Measurements from ENCODE around the gene POLR2E.

Gene POLR2E

DNA sequence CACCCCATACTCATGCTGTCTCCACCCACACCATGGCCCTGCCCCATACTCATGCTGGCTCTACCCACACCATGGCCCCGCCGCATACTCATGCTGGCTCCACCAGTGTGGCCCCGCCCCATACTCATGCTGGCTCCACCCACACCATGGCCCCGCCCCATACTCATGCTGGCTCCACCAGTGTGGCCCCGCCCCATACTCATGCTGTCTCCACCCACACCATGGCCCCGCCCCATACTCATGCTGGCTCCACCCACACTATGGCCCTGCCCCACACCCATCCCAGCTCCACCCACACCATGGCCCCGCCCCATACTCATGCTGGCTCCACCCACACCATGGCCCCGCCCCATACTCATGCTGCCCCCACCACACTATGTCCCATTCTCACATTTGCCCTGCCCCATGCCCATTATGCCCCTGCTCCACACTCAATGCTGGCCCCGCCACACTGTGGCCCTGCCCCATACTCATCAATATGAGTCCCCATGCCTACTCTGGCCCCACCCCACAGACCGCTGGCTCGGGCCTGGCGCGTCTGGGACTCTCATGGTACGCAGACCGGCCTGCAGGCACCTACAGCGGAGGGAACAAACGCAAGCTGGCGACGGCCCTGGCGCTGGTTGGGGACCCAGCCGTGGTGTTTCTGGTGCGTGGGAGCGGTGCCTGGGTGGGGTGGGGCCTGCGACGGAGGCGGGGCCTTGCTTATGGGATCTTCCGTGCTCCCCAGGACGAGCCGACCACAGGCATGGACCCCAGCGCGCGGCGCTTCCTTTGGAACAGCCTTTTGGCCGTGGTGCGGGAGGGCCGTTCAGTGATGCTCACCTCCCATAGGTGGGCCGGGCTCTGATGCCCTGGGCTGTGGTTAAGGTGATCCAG is 31.9 kb downstream of the POLR2E start:
- Histone ChIP-seq H3K27ac (no peak overlapping the region), H3K36me3 (replicated peaks) (no peaks in the 10 kb centered on the region), H3K4me3 (ENCODE audit: low read depth, low read length) (no peak overlapping the region), H3K27me3 (replicated peaks) (no peaks in the 10 kb centered on the region)
- in situ Hi-C loops (cut with HindIII; ENCODE audit: low pct_ligation_motif_present, low sequenced_read_pairs): no loop called here
- DNase-seq: no peak
- TF ChIP-seq, protein P1, sequence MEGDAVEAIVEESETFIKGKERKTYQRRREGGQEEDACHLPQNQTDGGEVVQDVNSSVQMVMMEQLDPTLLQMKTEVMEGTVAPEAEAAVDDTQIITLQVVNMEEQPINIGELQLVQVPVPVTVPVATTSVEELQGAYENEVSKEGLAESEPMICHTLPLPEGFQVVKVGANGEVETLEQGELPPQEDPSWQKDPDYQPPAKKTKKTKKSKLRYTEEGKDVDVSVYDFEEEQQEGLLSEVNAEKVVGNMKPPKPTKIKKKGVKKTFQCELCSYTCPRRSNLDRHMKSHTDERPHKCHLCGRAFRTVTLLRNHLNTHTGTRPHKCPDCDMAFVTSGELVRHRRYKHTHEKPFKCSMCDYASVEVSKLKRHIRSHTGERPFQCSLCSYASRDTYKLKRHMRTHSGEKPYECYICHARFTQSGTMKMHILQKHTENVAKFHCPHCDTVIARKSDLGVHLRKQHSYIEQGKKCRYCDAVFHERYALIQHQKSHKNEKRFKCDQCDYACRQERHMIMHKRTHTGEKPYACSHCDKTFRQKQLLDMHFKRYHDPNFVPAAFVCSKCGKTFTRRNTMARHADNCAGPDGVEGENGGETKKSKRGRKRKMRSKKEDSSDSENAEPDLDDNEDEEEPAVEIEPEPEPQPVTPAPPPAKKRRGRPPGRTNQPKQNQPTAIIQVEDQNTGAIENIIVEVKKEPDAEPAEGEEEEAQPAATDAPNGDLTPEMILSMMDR (IDR thresholded peaks at IDR 0.05; ENCODE audit: low read depth, low read length, missing control alignments): no peak

DNA sequence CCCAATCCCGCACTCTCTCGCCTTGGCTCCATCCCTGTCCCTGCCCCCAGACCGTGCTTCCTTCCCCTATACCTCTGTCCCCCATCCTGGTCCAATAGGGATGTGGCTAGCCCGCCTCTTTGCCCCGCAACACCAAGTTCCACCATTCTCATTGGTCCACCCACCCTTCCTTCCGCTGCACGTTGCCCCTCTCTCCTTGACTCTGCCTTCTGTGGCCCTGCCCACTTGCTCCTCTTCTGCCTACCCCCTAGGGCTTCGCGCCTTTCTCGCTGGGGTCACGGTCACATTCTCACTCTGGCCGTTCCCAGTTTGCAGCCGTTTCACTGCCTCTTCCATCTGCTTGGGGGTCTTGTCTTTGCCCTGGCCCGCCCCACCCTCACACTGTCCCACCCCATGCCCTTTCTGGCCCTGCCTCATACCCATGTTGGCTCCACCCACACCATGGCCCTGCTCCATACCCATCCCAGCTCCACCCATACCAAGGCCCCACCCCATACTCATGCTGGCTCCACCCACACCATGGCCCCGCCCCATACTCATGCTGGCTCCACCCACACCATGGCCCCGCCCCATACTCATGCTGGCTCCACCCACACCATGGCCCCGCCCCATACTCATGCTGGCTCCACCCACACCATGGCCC is 32.7 kb downstream of the POLR2E start:
- Histone ChIP-seq H3K27me3 (replicated peaks) (no peaks in the 10 kb centered on the region), H3K4me3 (ENCODE audit: low read depth, low read length) (no peak overlapping the region), H3K36me3 (replicated peaks) (no peaks in the 10 kb centered on the region), H3K27ac (no peak overlapping the region)
- DNase-seq: no peak
- in situ Hi-C loops (cut with HindIII; ENCODE audit: low pct_ligation_motif_present, low sequenced_read_pairs): no loop called here
- TF ChIP-seq, protein P1 (IDR thresholded peaks at IDR 0.05; ENCODE audit: low read depth, low read length, missing control alignments): no peak

GRCh38 chr19:1061987-1062386 is 33.2 kb downstream of the POLR2E start:
- Histone ChIP-seq H3K4me3 (ENCODE audit: low read depth, low read length) (no peak overlapping the region), H3K36me3 (replicated peaks) (no peaks in the 10 kb centered on the region), H3K27me3 (replicated peaks) (no peaks in the 10 kb centered on the region), H3K27ac (no peak overlapping the region)
- no peak for DNase-seq
- TF ChIP-seq, protein P1 (IDR thresholded peaks at IDR 0.05; ENCODE audit: low read depth, low read length, missing control alignments): no peak
- in situ Hi-C loops (cut with HindIII; ENCODE audit: low pct_ligation_motif_present, low sequenced_read_pairs): no loop called here

GRCh38 chr19:1060689-1061088 is 34.5 kb downstream of the POLR2E start:
- H3K27ac ChIP-seq: no peak overlapping the region
- no peaks in the 10 kb centered on the region for H3K27me3 ChIP-seq (replicated peaks)
- H3K36me3 ChIP-seq (replicated peaks): no peaks in the 10 kb centered on the region
- H3K4me3 ChIP-seq (ENCODE audit: low read depth, low read length): no peak overlapping the region
- in situ Hi-C loops (cut with HindIII; ENCODE audit: low pct_ligation_motif_present, low sequenced_read_pairs): no loop called here
- no peak for DNase-seq
- TF ChIP-seq, protein P1 (IDR thresholded peaks at IDR 0.05; ENCODE audit: low read depth, low read length, missing control alignments): no peak

DNA sequence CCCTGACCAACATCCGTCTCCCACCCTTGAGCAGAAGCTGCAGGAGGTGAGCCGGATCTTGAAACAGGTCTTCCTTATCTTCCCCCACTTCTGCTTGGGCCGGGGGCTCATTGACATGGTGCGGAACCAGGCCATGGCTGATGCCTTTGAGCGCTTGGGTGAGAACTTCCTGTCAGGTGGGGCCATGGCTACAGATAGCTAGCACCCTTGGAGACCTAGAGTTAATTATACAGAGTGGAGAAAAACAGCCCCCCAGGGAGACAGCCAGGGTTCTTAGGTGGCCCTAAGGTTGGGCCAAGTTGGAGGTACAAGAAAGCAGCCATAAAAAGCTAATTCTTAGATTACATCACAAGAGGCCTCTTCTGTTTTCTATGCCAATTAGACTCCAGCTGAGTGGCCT is 37.1 kb downstream of the POLR2E start:
- in situ Hi-C loops (cut with HindIII; ENCODE audit: low pct_ligation_motif_present, low sequenced_read_pairs): no loop called here
- H3K36me3 ChIP-seq (replicated peaks): no peaks in the 10 kb centered on the region
- no peaks in the 10 kb centered on the region for H3K27me3 ChIP-seq (replicated peaks)
- H3K4me3 ChIP-seq (ENCODE audit: low read depth, low read length): no peak overlapping the region
- TF ChIP-seq, protein P1 (IDR thresholded peaks at IDR 0.05; ENCODE audit: low read depth, low read length, missing control alignments): no peak
- H3K27ac ChIP-seq: no peak overlapping the region
- no peak for DNase-seq
